Effector CD4-positive, alpha-beta T cell (primary cell): Measurements from ENCODE around the gene MKI67.
"Not testable (repeated sequence)": the region's sequence is repeated elsewhere in the genome, so short reads cannot be mapped to it uniquely, and the experiment has no call there.

Source experiments
- DNase-seq: peaks from one replicate; pipeline ENCODE4 v3.0.0-alpha.2; 2020
- total RNA-seq: gene quantifications from one replicate; lab custom pipeline; 2026; lab: John Stamatoyannopoulos, UW

The MKI67 gene
- 13.3 reads per million, percentile 38 among the genes with 10 or more reads in this experiment for total RNA-seq

- peak; percentile 84 for DNase-seq
Measured at GRCh38 chr10:128125944-128126764, at the start of gene MKI67. TSS of gene MKI67 (minus strand) at chr10:128126423. CDS start at chr10:128125667, 756 bp downstream.

DNA sequence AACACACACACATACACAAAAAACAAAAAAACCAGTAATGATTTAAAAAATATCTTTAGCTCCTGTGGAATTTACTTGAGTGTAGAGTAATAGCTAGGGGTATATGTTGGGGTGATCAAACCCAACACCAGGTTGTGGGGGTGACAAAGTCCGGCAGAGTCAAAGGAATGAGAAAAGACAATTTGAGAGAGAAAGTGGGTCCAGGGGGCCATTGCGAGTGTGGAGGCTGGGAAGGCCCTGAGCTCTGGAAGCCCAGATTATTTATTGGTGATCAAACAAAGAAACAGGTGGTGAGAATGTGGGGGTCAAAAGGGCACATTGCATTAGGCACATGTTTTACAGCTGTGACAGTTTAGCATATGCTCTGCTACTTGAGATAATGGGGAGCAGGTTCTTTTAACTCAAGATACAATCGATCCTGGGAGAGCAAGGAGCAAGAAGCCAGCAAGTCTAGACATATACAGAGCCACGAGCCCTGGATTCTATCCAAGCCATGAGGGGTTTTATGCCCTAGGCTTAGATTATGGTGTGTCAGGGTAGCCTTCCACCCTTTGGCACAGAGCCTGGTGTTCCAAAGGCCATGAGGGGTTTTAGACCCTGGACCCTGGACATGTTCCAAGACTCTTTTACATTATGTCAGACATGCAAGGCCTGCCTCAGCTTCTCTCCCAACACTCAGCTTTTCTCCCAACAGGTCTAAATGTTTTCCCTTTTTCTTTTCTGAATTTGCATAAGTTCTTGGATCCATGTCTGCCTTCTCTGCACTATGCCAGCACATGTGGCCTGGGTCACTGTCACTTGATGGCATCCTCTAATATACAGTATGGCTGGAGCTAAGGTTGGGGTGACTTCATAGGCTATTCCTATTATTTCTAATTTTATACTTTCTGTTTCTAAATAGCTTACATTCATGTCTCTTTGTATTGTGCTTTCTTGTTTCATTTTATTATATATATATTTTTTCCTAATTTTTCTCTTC is 48.6 kb upstream of the MKI67 start:
- DNase-seq = no peak

GRCh38 chr10:128173386-128173785 is 47.2 kb upstream of the MKI67 start:
- no peak for DNase-seq

- DNase-seq = no peak
Measured at GRCh38 chr10:128172756-128173155, 46.5 kb upstream of the MKI67 start.

- no peak for DNase-seq
Measured at GRCh38 chr10:128169811-128170379, 43.7 kb upstream of the MKI67 start.

DNA sequence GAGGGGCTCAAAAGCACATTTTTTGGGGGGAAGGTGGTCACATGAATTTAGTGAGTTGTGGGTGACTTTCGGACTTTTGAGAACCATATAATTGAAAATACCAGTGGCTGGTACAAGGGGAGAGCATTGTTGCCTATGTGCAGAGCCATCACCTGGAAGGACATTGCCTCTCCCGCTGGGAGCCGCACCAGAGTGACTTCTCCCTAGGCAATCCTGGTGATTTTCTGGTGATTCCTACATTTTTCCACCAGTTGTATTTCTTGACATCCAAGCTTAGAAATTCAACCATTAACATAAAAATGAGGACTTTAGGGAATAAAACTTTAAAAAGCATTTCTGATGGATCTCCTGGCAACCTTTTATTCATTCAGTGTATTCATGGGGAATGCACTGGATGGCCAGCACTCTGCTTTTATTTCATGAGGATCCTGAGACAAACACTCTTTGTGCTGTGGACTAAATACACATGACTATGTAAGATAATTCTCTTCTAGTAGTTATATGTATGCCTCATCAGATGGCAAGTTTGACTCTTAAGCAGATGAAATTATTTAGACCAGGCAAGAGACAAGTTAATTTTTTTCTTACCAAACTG is 41.8 kb upstream of the MKI67 start:
- DNase-seq = no peak

GRCh38 chr10:128167123-128167522 is 40.9 kb upstream of the MKI67 start:
- not testable (repeated sequence) for DNase-seq

DNA sequence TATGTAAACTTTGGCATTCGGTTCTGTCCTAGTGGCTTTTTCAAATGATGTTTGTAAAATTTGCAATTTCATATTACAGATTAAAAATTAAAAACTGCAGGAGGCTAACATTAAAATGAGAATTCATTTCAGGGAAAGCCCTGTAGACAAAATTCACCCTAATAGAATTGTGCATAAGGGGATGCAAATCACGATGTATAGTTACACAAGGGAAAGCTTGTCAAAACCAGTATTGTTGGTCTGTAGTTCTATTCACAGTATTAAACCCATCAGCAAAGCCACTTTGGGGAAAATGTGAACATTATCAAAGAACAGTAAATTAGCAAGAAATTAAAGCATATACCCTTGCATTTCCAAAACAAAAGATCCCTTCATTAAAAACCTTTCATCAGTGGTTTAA is 39.9 kb upstream of the MKI67 start:
- DNase-seq = no peak

DNA sequence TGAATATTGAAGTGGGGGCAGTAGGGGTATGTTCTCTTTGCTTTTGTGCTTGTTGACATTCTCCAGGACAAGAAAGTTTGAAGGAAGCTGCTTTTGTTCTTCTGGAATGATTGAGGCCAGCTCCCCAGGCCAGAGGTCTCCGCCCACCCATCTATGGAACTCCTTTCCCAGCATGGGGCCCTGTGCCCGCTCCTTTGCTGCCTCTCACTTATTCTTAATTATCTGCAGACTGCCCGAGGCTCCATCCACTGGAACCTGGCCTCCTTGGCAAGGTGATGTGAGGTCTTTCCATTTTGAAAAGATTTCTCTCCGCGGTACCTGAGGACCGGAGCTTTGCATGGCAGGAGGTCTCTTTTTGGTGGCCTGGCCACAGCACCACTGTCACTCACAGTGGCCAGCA is 39.3 kb upstream of the MKI67 start:
- DNase-seq = no peak

DNA sequence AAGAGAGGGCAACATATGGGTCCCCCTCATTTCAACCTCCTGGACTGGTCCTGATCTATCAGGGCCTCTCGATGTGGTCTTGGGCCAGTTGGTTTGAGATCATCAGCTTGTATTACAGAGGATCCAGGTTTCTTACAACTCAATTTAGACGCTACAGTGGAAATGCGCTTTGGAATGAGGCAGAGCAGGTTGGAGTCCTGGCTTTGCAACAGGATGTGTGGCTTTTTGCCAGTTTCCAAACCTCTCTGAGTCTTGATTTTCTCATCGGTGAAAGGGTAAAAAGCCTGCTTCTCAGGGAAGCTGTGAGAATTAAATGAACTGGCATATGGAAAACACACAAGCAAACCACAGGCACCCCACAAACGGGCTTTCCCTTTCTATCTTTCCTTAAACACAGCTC is 37.5 kb upstream of the MKI67 start:
- DNase-seq = no peak

DNA sequence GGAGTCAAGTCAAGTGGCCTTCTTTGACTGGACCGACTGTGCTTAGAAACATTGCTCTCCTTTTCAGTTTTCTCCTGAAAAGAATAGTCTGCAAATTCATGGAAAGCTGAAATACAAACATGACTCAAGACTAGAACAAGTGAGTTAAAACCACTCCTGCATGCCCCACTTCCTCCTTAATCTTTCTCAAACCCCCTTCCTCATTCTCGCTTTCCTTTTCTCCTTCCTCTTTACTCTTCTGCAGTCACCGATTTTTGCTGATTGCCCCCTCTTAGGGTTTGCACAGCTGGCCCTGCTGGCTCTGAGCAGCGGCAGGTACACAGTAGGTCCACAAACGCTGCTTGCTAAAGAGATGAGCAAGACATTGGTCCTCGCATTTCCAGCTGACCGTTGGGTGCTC is 34.8 kb upstream of the MKI67 start:
- DNase-seq = no peak

- DNase-seq = no peak
Measured at GRCh38 chr10:128160297-128160711, 34.1 kb upstream of the MKI67 start.

DNA sequence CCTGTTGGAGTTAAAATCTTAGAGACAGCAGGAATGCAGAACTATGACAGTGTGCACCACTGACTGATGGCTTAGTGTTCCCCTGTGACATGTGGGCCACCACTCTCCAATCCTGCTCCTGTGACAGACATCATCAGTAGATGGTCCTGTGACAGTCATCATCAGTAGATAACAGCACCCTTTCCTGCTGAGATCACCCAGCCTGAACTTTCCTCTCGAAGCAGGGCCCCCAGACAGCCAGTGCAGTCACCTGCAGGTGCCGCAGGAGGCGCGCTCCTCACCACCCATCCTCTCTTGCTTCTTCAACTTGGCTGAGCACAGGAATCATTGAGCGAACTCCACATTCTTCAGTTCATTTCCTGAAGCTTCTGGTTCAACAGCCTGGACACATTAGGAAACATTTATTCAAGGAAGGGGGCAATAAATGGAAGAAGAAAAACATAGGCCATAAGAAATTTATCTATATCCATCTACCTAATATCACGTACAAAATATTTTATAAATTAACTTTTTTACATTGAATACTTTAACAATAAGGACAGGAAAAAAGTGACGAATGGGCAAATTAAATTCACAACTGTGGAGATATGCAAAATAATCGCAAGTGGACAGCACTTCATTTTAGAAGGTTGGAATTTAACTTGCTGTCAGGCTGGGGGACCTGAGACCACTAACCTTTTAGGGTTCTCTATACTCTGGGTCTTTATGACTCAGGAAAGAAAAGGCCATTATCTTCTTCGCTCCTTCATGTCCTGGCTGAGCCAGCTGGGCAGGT is 32.0 kb upstream of the MKI67 start:
- DNase-seq = no peak

DNA sequence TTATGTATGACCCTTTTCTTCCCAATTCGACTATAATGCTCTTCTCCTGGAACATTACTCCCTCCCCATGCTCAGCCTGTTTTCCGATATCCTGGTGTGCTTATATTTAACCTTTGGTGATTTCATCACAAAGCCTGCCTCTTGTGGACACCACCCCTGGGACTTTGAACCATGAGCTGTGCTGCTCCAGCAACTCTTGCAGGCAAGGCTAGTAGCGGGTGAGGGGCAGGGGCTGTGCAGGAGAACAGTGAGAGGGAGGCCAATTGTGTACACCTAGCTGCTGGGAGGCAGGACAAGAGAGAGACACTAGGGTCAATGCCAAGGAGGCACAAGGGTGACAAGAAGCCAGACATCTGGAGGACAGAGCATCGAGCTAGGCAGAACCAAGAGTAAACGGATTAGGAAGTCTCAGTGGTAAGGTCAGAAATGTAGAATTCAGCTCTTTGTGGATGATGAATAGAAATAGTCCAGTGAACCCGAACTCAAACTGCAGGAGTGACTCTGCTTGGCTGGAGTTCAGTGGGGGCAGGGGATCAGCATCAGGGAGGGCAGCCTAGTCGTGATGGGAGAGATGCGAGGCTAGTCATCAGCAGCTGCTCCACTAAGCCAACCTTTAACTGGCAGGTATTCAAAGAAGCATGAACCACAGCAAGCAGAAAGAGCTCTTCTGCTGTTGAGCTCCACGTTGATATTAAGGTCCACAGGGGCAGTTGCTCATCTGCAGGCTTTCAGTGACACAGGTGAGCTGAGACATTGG is 31.0 kb upstream of the MKI67 start:
- no peak for DNase-seq

DNA sequence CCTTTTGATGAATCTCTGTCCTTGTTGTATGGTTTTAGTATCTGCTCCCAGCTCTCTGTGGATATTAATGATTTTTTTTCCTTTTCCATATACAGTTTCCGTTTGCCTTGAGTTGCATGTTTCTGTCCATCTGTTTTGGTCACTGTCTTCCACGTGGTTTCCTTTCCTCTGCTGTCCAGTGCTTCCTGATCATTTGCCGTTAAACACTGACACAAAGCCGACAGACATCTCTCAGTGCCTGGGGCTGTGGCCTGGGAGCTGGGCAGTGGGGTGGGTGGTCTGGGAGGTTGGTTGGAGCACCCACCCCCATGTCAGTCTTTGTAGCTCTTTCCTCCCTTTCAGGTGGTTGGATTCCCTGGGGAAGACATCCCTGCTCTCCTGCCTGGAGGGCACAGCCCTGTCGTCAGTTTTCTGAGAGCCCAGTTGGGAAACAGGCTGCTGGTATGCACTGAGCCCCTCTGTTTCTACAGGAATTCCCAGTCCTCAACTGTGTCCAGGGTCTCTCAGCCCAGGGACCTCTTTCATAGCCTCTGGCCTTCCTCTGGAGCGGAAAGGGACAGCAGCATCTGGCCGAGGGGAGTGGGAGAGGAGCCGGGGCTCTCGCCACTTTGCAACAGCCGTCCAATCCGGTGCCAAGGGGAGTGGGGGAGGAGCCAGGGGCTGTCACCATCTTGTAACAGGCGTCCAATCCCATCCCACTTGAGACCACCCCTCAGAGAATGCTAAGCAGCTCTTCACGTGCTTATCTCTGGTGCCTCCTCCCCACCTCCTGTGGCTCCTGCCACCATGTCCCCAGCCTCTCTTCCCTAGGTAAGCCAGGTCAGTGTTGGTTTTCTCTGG is 26.7 kb upstream of the MKI67 start:
- no peak for DNase-seq

- no peak for DNase-seq
Measured at GRCh38 chr10:128151031-128151430, 24.8 kb upstream of the MKI67 start.

- DNase-seq = no peak
Measured at GRCh38 chr10:128150561-128150960, 24.3 kb upstream of the MKI67 start.

GRCh38 chr10:128150045-128150493 is 23.8 kb upstream of the MKI67 start:
- peak; percentile 70 for DNase-seq

DNA sequence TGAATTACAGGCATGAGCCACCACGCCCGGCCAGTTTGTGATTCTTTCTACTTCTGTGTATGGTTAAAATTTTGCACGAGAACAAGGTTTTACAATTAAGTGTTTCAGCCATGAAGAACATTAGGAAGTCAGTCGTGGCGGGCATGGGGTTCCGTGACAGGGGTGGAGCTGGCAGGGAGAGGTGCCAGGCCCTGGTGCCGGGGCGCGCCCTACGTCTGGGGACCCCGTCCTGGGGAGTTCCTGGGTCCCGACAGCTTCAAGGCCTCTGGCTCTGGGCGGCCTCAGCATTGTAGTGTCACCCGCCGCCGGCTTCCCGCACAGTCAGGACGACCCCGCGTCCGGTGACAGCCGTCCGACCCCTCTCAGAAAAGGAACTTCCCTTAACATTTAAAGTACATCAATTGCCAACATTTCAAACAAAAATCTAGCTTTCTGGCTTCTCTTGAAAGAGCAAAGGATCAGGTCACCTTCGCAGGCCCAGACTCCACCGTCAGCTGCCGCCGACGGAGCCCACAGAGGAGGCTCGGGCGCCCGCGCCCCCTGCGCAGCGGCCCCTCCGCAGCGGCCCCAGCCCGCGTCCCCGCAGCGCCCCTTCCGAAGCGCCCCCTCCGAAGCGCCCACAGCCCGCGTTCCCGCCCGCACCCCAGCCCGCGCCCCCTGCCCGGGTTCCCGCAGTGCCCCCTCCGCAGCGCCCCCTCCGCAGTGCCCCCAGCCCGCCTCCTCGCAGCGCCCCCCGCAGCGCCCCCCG is 23.2 kb upstream of the MKI67 start:
- DNase-seq = no peak
